CD4-positive, alpha-beta T cell treated with Interleukin-6 at 100 ng/mL for 8 hours (primary cell): ENCODE data around the gene SPATA9.
"Not testable (repeated sequence)": the region's sequence is repeated elsewhere in the genome, so short reads cannot be mapped to it uniquely, and the experiment has no call there.

Experiments
- DNase-seq: peaks from one replicate; pipeline ENCODE4 v3.0.0-alpha.2; 2020; ENCODE audit warnings: mixed read lengths, low spot score

SPATA9 gene

DNA sequence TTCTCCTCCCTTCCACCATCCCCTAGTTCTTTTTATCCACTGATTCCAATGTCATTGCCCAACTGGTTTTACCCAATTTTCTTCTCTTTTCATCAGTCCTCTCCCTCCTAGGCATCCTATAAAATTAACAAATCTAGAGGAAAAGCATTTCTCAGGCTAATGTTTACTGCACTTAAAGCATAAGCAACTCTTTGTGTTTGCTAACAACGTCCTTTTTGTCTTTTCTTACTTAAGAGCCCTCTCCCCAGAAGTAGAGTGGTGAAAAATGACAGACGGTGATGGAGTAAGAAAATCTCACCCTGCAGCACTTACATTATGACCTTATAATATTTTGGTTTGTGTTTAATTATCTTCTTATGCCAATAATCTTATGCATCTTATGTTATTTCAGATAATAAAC is 1.6 kb upstream of the SPATA9 start:
- no peak for DNase-seq

DNA sequence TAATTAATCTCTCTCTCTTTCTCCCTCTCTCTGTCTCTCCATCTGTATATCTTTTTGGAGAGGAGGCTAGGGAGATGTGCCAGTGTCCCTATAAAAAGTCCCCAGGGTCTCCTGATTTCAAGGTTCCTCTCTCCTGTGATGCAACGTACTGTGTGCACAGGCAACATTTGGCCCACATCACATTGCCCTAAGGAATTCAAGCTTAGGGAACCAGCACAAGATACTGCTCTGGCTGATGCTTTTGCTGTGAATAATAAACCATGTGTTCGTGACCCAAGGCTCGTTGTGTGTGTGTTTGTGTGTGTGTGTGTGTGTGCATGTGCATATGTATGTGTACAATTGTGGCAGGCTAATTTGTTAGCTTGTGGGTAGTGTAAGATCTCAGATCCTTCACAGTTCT is 9.7 kb downstream of the SPATA9 start:
- DNase-seq = no peak

DNA sequence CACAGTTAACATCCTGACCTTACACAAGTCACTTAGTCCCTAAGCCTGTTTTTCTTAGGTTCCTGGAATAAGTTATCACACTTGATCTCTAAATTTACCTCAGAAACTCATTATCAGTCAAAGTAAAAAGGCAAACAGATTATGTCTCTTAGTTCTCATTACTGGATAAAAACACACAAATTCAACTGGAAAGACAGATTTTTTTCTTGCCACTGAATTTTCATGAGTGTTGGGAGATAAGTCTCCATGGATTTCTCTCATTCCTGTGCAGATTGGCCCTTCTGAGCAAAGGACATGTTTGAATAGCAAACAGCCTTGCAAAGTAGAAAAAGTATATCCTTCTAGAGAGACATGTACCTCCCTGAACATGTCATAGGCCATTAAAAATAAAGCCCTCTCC is 10.2 kb downstream of the SPATA9 start:
- no peak for DNase-seq

DNA sequence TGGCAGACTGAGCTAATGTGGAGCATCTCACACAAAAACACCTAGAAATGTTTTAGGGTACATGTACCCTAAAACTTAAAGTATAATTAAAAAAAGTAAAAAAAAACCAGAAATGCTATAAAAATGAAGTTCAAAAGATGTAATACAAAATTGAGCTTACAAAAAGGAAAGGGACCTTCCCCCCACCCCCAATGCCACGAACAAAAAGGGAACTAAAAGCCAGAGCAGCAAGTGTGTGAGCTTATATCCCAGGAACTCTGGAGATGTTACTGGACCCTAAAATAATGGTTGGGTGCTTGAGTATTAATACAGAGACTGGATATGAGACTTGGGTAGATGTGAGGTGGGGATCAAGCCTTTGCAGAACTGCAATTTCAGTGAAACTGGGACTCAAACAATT is 11.0 kb downstream of the SPATA9 start:
- DNase-seq = no peak

DNA sequence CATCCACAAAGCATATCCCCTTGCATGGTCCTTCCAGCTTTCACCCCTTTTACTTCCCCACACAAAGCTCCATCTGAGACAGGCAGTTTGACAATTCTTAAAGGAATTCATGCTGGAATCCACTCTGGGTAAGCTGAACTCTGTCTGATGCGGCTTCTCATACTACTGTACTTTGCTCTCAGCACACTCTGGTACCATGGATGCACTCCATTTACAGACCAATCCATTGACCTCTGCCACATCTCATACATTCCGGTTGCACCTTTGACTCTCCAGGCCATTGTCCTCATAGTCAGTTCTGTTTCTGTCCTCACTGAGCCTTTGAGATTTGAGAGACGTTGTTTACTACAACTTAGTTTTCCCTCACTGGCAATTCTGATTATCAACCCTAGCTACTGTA is 12.2 kb downstream of the SPATA9 start:
- DNase-seq = no peak

DNA sequence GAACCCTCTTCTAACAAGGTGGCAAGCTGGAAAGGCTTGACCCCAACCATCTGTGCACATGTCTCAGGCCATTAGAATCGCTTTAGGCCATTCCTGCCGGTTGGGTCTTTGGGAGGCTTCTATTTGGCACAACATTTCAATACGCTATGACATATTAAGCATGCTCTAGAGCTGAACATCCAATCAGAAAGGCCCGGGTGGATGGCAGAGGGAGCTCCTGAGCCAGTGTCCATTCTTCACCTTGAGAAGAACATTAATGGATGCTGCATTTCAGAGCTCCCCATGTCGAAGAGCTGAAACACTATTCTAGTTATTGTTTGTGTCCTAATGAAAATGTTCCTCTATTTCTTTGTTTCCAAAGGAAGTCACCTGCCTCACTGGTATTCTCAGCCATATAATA is 12.8 kb downstream of the SPATA9 start:
- DNase-seq = no peak

DNA sequence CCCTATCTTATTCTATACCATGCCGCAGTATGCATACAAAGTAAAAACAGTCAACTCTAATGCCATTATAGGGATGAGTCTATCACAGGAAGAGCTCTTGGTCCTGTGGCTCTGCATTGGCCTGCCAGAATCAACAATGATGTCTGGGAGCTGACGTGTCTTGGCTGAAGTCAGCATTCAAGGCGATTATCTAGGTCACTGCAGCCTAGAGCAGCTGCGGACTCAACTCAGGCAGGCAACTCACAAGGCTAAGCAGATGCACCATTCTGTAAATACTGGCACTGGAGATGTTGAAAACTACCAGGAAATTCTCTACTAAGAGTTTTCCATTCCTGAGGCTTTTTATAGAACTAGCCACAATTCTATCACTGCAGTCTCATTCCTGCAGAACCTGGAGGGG is 13.3 kb downstream of the SPATA9 start:
- no peak for DNase-seq

DNA sequence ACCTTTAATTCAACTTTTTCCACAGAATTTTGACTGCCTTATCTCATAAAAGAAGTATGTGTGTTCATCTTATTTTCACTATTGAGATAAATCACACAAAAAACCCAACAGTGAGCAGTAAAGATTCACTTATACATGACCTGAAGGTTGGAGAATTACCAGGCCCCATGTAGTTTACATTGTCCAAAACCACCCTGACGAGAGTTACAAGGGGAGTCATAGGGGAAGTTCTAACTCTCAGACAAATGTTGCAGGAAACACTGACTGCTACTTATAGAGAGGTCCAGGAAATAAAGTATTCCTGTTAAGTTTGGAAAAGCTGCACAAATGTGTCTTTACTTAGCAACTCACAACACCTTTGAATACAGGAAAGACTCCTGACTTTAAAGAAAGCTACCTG is 14.1 kb downstream of the SPATA9 start:
- no peak for DNase-seq

DNA sequence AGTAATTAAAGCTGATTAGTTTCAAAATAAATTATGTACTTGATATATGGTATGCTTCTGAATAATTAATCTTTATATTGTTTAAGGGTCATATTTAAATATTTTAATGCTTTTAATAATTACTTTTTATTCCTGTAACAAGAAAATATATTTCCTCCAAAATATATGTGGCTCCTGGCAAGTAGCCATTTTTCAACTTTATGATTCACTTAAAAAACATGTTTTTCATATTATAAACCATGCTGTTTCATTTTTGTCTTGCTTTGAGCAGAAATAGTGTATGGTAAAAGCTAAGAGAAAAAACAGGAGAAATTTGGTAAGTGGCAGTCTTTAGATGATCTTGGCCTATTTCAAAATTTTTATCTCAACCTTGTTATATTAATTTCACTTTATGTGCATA is 14.6 kb downstream of the SPATA9 start:
- no peak for DNase-seq

DNA sequence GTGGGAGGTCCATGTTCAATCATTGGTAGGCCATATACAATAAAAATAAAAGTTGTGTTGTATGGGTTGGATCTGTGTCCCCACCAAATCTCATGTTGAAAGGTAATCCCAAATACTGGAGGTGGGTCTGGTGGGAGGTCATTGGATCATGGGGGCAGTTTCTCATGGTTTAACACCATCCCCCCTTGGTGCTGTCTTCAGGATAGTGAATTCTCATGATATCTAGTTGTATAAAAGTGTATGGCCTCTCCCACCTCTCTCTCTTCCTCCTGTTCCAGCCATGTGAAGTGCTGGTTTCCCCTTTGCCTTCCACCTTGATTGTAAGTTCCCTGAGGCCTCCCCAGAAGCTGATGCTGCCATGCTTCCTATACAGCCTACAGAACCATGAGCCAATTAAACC is 15.1 kb downstream of the SPATA9 start:
- DNase-seq = no peak

DNA sequence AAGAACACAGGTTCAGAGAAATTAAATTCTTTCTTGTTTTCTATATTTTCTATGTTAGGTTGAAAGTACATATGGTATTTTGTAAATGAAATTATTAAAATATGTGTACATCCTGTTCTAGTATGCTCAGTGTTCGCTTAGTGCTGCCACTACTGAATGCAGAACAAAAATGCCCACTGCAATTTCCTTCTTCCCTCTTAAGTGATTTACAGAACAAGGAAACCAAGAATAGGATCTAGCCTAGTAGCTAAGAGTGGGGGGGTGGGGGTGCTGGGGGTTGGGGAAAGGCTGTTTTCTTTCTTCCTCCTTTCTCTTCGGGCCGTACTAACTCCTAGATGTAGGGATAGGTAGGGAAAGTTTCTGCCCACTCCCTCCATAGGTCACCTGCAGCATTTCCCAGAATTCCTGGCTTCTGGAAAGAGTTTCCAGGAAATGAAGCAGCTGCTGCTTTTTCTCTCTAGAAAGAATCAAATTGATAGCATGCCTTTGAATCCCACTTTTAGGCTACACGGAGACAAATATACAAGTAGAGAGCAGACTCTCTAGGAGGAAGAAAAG is 15.7 kb downstream of the SPATA9 start:
- DNase-seq = no peak

DNA sequence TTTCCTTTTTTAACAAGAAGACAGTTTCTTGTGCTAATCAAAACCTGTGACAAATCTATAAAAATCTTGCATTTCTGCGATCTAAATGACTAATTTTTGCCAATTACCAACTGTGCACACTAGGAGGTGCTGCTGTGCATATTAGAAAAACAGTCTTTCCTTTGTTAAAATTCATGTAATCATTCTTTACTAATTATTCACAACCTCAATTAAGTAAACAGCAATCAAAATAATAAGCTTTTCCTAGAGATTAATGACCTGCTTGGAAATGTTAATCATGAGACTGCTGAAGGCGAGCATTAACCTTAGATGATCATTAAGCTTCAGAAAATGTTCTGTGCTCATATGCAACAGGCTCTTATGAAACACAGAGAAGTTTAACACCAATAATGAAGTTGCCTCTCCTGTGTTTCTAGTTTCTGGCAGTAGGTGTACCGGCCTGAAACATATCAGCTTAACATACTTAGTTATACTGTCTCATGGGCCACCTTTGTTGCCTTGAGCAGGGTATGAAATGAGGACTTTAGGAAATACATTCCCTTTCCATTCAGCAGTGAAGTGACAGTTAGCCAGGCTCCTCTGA is 18.5 kb downstream of the SPATA9 start:
- peak; percentile 17 for DNase-seq

DNA sequence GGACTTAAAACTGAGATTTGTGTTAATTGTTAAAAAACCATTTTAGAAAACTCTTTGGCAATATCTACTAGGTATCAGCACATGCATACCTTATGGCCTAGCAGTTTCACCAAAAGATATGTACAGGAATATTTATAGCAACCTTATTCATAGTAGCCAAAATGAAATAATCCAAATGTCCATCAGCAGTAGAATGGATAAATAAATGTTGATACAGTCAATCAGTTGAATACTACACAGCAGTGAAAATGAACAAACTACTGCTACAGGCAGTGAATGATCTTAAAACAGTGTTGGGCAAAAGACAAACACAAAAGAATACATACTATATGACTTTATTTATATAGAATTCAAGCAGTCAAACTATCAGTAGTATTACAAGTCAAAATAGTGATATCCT is 19.8 kb downstream of the SPATA9 start:
- DNase-seq = no peak

DNA sequence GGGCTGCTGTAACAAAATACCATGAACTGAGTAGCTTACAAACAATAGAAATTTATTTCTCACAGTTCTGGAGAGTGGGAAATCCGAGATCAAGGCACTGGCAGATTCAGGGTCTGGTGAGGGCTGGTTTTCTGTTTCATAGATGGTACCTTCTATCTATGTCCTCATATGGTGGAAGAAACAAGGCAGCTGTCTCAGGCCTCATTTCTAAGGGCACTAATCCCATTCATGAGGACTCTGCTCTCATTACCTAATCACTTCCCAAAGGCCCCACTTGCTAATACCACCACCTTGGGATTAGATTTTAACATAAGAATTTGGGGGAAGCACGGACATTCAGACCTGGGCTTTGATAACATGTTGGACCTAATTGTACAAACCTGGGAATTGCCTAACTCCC is 22.7 kb downstream of the SPATA9 start:
- DNase-seq = no peak

DNA sequence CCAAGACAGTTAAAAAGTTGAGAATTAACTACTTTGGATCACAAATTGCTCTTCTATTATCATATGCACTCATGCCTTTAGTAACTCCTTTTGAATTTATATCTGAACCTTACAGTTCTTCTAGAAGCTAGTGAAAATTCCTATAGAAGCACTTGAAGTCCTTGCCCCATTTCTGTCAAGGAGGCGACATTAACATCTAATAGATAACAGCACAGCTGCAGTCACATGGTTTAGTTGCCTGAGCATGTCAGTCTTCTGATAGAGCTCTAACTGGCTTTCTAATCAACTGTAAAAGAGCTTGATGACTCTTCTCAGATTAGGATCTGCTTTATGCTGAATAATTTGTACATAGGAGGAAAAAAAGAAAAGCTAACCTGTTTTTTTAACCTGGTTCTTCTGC is 27.2 kb downstream of the SPATA9 start:
- DNase-seq = no peak

DNA sequence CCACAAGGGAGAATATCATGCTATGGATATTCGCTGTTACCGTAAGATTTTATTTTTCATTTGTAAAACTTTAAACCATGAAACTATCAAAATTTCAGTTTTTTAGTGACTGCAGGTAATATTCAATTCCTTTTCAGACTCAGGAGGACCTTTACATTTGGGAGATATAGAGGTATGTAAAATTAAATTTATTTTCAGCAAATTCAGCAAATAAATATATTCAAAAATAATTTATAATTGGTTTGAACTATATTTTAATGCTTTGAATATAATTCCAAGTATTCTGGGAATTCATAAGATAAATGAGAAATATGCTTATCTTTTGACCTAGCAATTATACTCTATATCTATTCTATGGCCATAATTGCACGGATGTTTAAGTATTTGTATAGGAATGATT is 28.6 kb downstream of the SPATA9 start:
- DNase-seq = no peak

DNA sequence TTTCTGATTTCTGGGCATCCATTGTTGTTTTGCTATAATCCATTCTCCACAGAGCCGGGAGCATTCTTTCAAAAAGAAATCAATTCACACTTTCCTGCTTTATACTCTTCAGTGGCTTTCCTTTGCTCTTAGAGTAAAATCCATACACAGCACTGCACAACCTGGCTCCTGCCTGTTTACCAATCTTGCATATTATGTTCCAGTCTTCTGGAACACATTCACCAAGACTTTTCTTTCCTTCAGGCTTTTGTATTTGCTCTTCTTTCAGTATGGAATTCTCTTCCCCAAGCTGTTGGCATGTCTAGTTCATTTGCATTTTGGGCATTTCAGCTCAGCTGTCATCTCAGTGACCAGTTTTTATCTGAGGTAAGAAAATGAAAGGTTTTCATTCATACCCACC is 29.9 kb downstream of the SPATA9 start:
- no peak for DNase-seq

DNA sequence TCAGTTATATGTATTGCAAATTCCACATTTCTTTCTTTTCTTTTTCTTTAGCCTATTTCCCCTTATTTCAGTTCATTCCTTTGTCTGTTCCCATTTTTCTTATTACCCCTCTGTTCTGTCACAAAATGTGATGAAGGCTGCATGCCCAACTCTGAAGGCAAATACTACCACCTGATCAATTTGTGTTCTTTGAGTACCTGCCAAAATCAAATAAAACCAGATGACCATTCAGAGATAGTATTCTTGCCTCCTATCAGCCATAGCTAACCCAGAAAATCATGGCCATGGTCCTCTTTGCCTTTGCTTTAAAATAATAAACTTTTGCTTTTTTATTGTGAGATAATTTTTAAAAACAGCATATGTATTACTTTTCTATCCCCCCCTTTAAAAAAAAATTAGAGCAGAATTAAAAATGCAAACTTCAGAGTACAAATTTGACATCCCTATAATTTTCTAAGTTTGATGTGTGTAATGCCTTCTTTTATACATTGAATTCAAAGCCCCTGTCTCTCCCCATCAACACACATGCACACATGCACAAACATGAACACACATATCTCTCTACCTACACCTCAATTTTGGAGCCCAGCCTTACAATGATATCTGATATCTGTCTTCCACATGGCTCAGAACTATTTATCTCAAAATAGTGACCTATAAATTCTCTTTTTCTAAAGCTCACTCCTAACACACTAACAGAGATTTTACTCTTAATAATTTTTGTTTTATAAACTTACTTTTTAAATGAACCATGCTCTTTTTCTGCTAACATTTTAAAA is 32.8 kb downstream of the SPATA9 start:
- DNase-seq = no peak

DNA sequence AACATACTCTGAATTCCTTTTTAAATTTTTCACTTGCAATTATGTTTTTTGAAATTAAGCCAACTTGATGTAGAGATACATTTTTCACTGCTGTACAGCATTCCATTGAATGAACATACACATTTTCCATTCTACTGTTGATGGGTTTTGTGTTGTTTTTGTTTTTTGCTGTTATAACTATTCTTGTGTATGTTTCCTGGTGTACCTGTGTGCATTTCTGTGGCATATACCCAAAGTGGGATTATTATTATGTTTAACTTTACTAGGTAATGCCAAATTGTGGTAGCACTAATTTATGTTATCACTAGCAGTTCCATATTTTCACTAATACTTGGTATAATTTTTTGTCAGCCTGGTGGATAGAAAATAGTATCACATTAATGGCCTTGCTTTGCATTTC is 33.5 kb downstream of the SPATA9 start:
- DNase-seq = no peak

DNA sequence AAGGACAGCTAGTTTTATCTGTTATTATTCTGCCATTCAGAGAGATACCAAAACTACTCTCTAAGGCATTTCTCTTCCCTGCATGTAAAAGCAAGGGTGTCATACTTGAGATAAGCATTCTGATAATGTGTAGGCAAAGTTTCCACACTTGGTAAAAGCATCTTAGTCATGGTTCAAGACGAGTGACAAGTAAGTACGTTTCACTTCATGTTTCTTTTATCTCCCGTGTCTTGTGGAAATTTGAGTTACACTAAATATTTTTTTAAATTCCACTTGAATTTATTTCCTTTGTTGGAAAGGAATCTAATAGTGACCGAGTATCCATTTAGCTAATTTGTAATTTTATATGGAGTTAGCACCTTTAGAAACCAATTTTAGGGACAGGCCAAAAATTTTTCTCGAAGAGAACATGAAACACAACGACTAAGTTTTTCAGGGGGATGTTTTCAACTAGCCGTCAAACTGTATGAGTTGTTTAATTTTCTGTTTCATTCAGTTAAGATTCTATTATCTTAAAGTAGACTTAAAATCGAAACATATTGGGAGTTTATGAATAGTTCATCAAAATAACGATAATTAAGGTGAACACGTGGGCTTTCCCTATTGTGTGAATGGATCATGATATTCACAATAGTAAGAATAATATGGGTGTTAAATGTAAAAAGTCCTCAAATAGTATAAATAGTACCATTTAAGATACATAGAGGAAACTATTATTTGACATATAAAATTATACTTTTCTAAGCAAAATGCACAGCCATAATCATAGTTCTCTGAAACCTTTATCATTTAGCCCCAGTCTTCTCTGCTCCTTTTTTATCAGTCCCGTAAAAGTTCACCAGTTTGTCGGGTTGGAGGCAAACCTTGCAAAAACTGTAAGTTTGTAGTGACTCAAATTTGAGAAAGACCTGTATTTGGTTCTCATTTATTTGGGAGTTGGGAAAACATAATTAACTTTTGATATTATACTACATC is 34.6 kb downstream of the SPATA9 start:
- DNase-seq = no peak

DNA sequence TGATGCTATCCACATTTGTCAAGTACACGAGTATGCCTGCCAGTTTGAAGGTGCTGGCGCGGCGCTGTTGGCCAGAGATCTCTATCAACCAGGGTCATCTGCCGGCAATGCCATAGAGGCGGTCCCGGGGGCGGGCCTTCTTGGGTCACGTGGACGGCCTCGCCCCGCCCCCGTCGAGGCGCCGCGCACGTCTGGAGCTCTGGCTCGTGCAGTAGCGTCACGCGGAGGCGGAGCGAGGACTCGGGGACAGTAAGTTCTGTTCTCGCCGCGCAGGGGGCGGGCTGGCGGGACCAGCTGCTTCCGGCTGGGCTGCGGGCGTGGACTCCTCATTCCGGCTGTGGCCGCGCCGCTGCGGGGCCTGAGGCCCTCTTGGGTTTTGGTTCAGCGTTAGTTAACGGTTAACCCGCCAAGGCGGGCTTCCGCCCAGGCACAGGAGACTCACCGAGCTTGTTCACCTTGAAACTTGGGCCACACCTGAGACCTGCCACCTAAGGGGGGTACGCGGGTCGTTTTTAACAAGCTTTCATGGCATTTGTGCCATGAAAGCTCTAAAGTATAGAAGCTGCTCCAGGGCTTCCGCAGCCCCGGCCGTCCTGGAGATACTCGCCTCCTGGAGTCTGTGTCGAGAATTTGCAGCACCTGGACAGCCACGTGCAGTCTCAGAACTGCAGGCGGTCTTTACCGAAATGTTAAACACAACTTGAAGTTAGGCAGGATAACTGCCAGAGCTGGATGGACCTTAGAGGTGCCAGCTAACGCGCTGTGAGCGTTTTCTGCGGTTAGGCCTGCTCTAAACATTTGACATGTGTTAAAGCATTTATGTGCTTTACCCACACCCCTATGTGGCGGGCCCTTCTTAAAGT is 36.0 kb downstream of the SPATA9 start, which contains the start of gene RFESD:
Gene RFESD, plus strand, starts transcription at position 209 of the 863 bp plus-strand sequence. CDS start 5,495 bp downstream, outside the sequence.
- DNase-seq = peak; percentile 92

DNA sequence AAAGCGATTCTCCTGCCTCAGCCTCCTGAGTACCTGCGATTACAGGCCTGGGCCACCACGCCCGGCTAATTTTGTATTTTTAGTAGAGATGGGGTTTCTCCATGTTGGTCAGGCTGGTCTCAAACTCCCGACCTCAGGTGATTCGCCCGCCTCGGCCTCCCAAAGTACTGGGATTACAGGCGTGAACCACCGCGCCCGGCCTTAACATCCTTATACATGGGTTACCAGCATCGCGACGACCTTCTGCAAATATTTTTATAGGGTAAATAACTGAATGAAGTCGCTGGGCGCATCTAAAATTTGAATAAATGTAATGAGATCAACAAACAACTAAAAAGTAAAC is 36.6 kb downstream of the SPATA9 start:
- not testable (repeated sequence) for DNase-seq
